DOHH2 (cell line): ENCODE results near the gene TYROBP.
"Not testable (repeated sequence)": the region's sequence is repeated elsewhere in the genome, so short reads cannot be mapped to it uniquely, and the experiment has no call there.

Experiments
- H3F3A ChIP-seq: fragments of 200-600 bp; sonication (generic), shearing (Covaris generic); 2 replicates; pipeline ENCODE4 v1.6.0; 2016; ENCODE audit warnings: antibody characterized with exemption, mild to moderate bottlenecking; ENCODE audit not compliant: control insufficient read depth, insufficient read depth
- H3K27ac ChIP-seq: fragments of 200-600 bp; sonication (generic); 2 replicates; pipeline ENCODE4 v1.5.1; 2014; ENCODE audit warnings: low read depth, mild to moderate bottlenecking, low read length, moderate library complexity
- H3K27me3 ChIP-seq: fragments of 200-600 bp; sonication (generic); 2 replicates; pipeline ENCODE4 v1.6.1; 2014; ENCODE audit warnings: mild to moderate bottlenecking, low read length, mixed read lengths; ENCODE audit not compliant: control insufficient read depth
- H3K36me3 ChIP-seq: fragments of 200-600 bp; sonication (generic); 2 replicates; pipeline ENCODE4 v1.6.1; 2014; ENCODE audit warnings: mild to moderate bottlenecking, low read length, moderate library complexity, mixed read lengths; ENCODE audit not compliant: control insufficient read depth
- H3K4me1 ChIP-seq: fragments of 200-600 bp; sonication (generic); 2 replicates; pipeline ENCODE4 v1.6.1; 2014; ENCODE audit warnings: mild to moderate bottlenecking, low read length, mixed read lengths; ENCODE audit not compliant: control insufficient read depth
- H3K4me2 ChIP-seq: fragments of 200-600 bp; sonication (generic); 2 replicates; pipeline ENCODE4 v1.6.0; 2014; ENCODE audit warnings: mild to moderate bottlenecking, low read length, moderate library complexity
- H3K4me3 ChIP-seq: fragments of 200-600 bp; sonication (generic); 2 replicates; pipeline ENCODE4 v1.5.1; 2014; ENCODE audit warnings: mild to moderate bottlenecking, low read length, mixed read lengths
- H3K79me2 ChIP-seq: fragments of 200-600 bp; sonication (generic); 2 replicates; pipeline ENCODE4 v1.6.1; 2014; ENCODE audit warnings: mild to moderate bottlenecking, low read length, mixed read lengths; ENCODE audit not compliant: control insufficient read depth
- H3K9me2 ChIP-seq: fragments of 200-600 bp; sonication (generic); replicated peaks from 2 replicates; pipeline ENCODE4 v1.6.1; 2014; ENCODE audit warnings: mild to moderate bottlenecking, low read length, mixed read lengths; ENCODE audit not compliant: control insufficient read depth
- H3K9me3 ChIP-seq: fragments of 200-600 bp; sonication (generic); 2 replicates; pipeline ENCODE4 v1.6.1; 2014; ENCODE audit warnings: antibody characterized with exemption, low read length, mixed read lengths; ENCODE audit not compliant: control insufficient read depth, insufficient read depth
- H4K20me1 ChIP-seq: fragments of 200-600 bp; sonication (generic); 2 replicates; pipeline ENCODE4 v1.6.0; 2014; ENCODE audit warnings: low read depth, mild to moderate bottlenecking, antibody characterized with exemption, low read length, moderate library complexity; ENCODE audit not compliant: control insufficient read depth, insufficient read depth
- EZH2phosphoT487 ChIP-seq: fragments of 200-600 bp; sonication (generic); IDR thresholded peaks from 2 replicates; pipeline ENCODE4 v1.6.1; 2017; ENCODE audit warnings: borderline replicate concordance, mild to moderate bottlenecking, antibody characterized with exemption, low read length, moderate library complexity, mixed read lengths
- TF ChIP-seq, protein P1 (sequence below): fragments of 200-600 bp; sonication (generic); IDR thresholded peaks from one replicate; pipeline ENCODE4 v1.5.1; 2014; ENCODE audit warnings: antibody characterized with exemption, mild to moderate bottlenecking, low read depth, low read length; ENCODE audit not compliant: poor library complexity, severe bottlenecking

The TYROBP gene

DNA sequence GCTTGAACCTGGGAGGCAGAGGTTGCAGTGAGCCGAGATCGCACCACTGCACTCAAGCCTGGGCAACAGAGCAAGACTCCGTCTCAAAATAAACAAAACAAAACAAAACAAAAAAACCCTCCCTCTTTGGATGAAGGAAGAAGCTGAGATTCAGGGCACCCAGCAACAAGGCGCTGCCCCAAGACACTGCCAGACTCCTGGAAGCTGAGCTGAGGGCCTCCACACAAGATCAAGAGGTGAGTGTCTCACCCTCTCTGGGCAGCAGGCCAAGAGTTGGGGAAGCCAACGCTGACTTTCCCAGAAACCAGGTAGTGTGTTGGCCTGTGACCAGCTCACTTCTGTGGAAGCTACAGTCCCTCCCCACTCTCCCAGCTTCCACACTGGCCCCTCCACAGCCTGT lies 3.7 kb upstream of the TYROBP start:
- TF ChIP-seq EZH2phosphoT487, result no peak
- TF ChIP-seq, protein P1, sequence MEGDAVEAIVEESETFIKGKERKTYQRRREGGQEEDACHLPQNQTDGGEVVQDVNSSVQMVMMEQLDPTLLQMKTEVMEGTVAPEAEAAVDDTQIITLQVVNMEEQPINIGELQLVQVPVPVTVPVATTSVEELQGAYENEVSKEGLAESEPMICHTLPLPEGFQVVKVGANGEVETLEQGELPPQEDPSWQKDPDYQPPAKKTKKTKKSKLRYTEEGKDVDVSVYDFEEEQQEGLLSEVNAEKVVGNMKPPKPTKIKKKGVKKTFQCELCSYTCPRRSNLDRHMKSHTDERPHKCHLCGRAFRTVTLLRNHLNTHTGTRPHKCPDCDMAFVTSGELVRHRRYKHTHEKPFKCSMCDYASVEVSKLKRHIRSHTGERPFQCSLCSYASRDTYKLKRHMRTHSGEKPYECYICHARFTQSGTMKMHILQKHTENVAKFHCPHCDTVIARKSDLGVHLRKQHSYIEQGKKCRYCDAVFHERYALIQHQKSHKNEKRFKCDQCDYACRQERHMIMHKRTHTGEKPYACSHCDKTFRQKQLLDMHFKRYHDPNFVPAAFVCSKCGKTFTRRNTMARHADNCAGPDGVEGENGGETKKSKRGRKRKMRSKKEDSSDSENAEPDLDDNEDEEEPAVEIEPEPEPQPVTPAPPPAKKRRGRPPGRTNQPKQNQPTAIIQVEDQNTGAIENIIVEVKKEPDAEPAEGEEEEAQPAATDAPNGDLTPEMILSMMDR, result no peak
- Histone ChIP-seq H3K79me2 (no peaks in the 10 kb centered on the region), H3K27me3 (no peaks in the 10 kb centered on the region), H3F3A (peaks cover 2% of the 10 kb centered on the region; the same call in 1 of the 2 replicates), H3K4me2 (peak overlapping the region; percentile 47), H3K36me3 (no peaks in the 10 kb centered on the region), H4K20me1 (no peaks in the 10 kb centered on the region), H3K9me2 (no peaks in the 10 kb centered on the region), H3K9me3 (no peaks in the 10 kb centered on the region), H3K27ac (no peak overlapping the region), H3K4me1 (peaks cover 60% of the 10 kb centered on the region), H3K4me3 (0 out of 2 replicates have a peak overlapping the region, but pooled peaks have one; percentile 8)

GRCh38 chr19:35911173-35911572 lies 3.1 kb upstream of the TYROBP start:
- Histone ChIP-seq H3K4me2 (peak overlapping the region; percentile 47), H3K27me3 (no peaks in the 10 kb centered on the region), H3K9me3 (no peaks in the 10 kb centered on the region), H3K36me3 (no peaks in the 10 kb centered on the region), H3K4me1 (peaks cover 60% of the 10 kb centered on the region), H3K9me2 (no peaks in the 10 kb centered on the region), H3K79me2 (no peaks in the 10 kb centered on the region), H3F3A (peaks cover 6% of the 10 kb centered on the region), H3K27ac (no peak overlapping the region), H4K20me1 (no peaks in the 10 kb centered on the region), H3K4me3 (no peak overlapping the region)
- TF ChIP-seq EZH2phosphoT487, result no peak
- TF ChIP-seq, protein P1, result peak; percentile 53

DNA sequence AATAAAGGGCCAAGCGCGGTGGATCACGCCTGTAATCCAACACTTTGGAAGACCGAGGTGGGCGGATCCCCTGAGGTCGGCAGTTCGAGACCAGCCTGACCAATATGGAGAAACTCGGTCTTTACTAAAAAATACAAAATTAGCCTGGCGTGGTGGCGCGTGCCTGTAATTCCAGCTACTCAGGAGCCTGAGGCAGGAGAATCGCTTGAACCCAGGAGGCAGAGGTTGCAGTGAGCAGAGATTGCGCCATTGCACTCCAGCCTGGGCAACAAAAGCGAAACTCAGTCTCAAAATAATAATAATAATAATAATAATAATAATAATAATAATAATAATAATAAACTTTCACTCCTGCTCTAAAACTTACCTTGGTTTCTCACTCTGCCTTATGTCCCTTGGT lies 2.3 kb upstream of the TYROBP start:
- not testable (repeated sequence) for H3K9me3 ChIP-seq, H3K36me3 ChIP-seq, H3F3A ChIP-seq, H4K20me1 ChIP-seq, H3K27ac ChIP-seq, H3K79me2 ChIP-seq, H3K27me3 ChIP-seq, H3K9me2 ChIP-seq, H3K4me3 ChIP-seq
- H3K4me2 ChIP-seq, result peak overlapping the region; percentile 94
- H3K4me1 ChIP-seq, result peaks cover 60% of the 10 kb centered on the region

GRCh38 chr19:35909684-35910035 lies 1.6 kb upstream of the TYROBP start:
- no peaks in the 10 kb centered on the region for H3K9me3 ChIP-seq
- H3F3A ChIP-seq, result peaks cover 10% of the 10 kb centered on the region
- H3K9me2 ChIP-seq, result no peaks in the 10 kb centered on the region
- H3K4me3 ChIP-seq, result peak overlapping the region; percentile 69
- no peaks in the 10 kb centered on the region for H3K36me3 ChIP-seq
- no peaks in the 10 kb centered on the region for H3K79me2 ChIP-seq
- no peak for TF ChIP-seq EZH2phosphoT487
- TF ChIP-seq, protein P1, result no peak
- H3K4me2 ChIP-seq, result peak overlapping the region; percentile 94
- no peaks in the 10 kb centered on the region for H3K27me3 ChIP-seq
- peak overlapping the region; percentile 78 for H3K27ac ChIP-seq
- no peaks in the 10 kb centered on the region for H4K20me1 ChIP-seq
- H3K4me1 ChIP-seq, result peaks cover 62% of the 10 kb centered on the region
